ENCODE measurements around the gene ABCB10. TPM values are rescaled to one million over a fixed set of nuclear protein-coding genes. Genes with fewer than 3 reads are reported as not detected.
"Not testable (repeated sequence)": the region's sequence is repeated elsewhere in the genome, so short reads cannot be mapped to it uniquely, and the experiment has no call there.

ABCB10 gene
- polyA plus RNA-seq, 4 donors, result 20.2 to 24.7 (median 22.0) TPM

GRCh38 chr1:229539863-229540506 is 18.5 kb downstream of the ABCB10 start:
- DNase-seq (ENCODE audit: low read depth in 4 of 4, low spot score in 3 of 4), result no peak

GRCh38 chr1:229538945-229539344 is 19.6 kb downstream of the ABCB10 start:
- DNase-seq (ENCODE audit: low read depth in 4 of 4, low spot score in 3 of 4), result no peak

GRCh38 chr1:229537894-229538293 is 20.6 kb downstream of the ABCB10 start:
- no peak for DNase-seq (ENCODE audit: low read depth in 4 of 4, low spot score in 3 of 4)

- DNase-seq (ENCODE audit: low read depth in 4 of 4, low spot score in 3 of 4), result no peak
These were observed 21.5 kb downstream of the ABCB10 start for GRCh38 chr1:229536982-229537381.

- DNase-seq (ENCODE audit: low read depth in 4 of 4, low spot score in 3 of 4), result no peak
These were observed 23.3 kb downstream of the ABCB10 start for GRCh38 chr1:229535230-229535629.

- DNase-seq (ENCODE audit: low read depth in 4 of 4, low spot score in 3 of 4), result no peak
These were observed 27.2 kb downstream of the ABCB10 start for GRCh38 chr1:229531326-229531725.

GRCh38 chr1:229529639-229530038 is 28.9 kb downstream of the ABCB10 start:
- DNase-seq (ENCODE audit: low read depth in 4 of 4, low spot score in 3 of 4), result no peak

- DNase-seq (ENCODE audit: low read depth in 4 of 4, low spot score in 3 of 4), result no peak
These were observed 31.8 kb downstream of the ABCB10 start for GRCh38 chr1:229526695-229527094.

GRCh38 chr1:229523052-229523451 is 35.5 kb downstream of the ABCB10 start:
- no peak for DNase-seq (ENCODE audit: low read depth in 4 of 4, low spot score in 3 of 4)

- DNase-seq (ENCODE audit: low read depth in 4 of 4, low spot score in 3 of 4), result peak in 3 of 4 donors; percentile 28 to 49 (median 43)
These were observed 43.8 kb downstream of the ABCB10 start for GRCh38 chr1:229514578-229515275.

GRCh38 chr1:229511625-229512024 is 46.9 kb downstream of the ABCB10 start:
- DNase-seq (ENCODE audit: low read depth in 4 of 4, low spot score in 3 of 4), result not testable (repeated sequence)

- DNase-seq (ENCODE audit: low read depth in 4 of 4, low spot score in 3 of 4), result not testable (repeated sequence)
These were observed 47.3 kb downstream of the ABCB10 start for GRCh38 chr1:229511201-229511600.

GRCh38 chr1:229509576-229509975 is 48.9 kb downstream of the ABCB10 start:
- no peak for DNase-seq (ENCODE audit: low read depth in 4 of 4, low spot score in 3 of 4)

GRCh38 chr1:229508823-229509337 is 49.6 kb downstream of the ABCB10 start:
- no peak for DNase-seq (ENCODE audit: low read depth in 4 of 4, low spot score in 3 of 4)

- peak; percentile 98 to 99 (median 99) for DNase-seq (ENCODE audit: low read depth in 4 of 4, low spot score in 3 of 4)
These were observed 50.3 kb downstream of the ABCB10 start, which contains the start of gene NUP133 for GRCh38 chr1:229507951-229508822. Gene NUP133 (minus strand): TSS chr1:229508341. CDS start chr1:229508249, 92 bp downstream.

GRCh38 chr1:229507502-229507901 is 51.0 kb downstream of the ABCB10 start:
- no peak for DNase-seq (ENCODE audit: low read depth in 4 of 4, low spot score in 3 of 4)

GRCh38 chr1:229506633-229507032 is 51.9 kb downstream of the ABCB10 start:
- no peak for DNase-seq (ENCODE audit: low read depth in 4 of 4, low spot score in 3 of 4)

- DNase-seq (ENCODE audit: low read depth in 4 of 4, low spot score in 3 of 4), result no peak
These were observed 62.7 kb downstream of the ABCB10 start for GRCh38 chr1:229495782-229496181.

GRCh38 chr1:229487181-229487580 is 71.3 kb downstream of the ABCB10 start:
- DNase-seq (ENCODE audit: low read depth in 4 of 4, low spot score in 3 of 4), result no peak

GRCh38 chr1:229485318-229485717 is 73.2 kb downstream of the ABCB10 start:
- no peak for DNase-seq (ENCODE audit: low read depth in 4 of 4, low spot score in 3 of 4)

GRCh38 chr1:229482511-229482910 is 76.0 kb downstream of the ABCB10 start:
- DNase-seq (ENCODE audit: low read depth in 4 of 4, low spot score in 3 of 4), result no peak

Measured in right renal pelvis (tissue), 4 donors.